Stimulated activated CD8-positive, alpha-beta memory T cell treated with anti-CD3 and anti-CD28 coated beads, Interleukin-4, amount 100 ng/mL, for 48 hours (primary cell): Measurements from ENCODE around the gene TBC1D8.

Experiments used
- DNase-seq: peaks from one replicate; pipeline ENCODE4 v3.0.0-alpha.2; 2020

Gene TBC1D8

DNA sequence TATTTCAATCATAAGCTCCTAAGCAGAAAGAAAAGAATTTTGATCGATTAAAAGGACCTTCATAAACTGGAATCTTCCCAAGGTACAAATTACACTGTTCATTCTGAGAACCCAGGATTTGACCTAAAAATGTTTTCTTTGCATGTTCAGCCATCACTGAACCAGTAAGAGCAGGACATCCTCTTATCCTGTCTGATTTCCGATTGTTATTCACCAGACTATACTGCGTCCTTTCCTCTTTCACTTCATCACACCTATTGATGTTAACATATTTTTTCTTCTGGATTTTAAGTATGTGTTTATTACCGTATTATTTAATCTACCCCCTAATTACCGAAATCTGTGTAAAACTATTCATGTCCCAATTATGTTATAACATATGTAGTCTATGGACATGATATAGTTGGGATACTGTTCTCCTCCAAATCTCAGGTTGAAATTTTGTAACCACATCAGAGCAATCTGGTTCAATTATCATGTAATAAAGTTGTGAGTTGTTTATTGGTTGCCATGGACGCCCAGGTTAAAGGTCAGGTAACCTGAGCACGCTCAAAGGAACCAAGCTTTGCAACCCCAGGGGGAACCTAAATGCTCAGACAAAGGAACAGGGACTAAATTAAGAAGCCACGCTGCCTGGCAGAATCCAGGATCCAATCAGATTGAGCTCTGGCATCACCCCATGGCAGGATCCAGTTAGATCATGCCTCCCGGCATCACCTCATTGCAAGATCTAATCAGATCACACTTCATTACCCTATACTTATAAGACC, 11.6 kb upstream of the TBC1D8 start:
- DNase-seq = no peak

DNA sequence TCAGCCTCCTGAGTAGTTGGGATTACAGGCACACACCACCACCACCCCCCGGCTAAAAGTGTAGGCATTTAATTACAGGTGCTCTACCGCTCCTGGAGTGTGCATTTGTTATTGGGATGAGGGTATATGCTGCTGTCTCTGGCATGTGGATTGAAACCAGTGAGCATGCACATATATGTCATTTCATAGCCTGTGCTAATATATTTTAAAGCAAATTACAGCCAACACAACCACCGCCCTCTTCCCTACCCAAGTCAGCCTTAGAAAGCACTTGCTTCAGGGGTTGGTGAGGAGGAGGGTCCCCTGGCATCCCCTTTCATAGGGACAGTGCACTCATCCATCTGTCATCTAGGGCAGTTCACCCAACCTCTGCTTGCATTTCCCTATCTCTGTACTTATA, 10.5 kb upstream of the TBC1D8 start:
- no peak for DNase-seq

DNA sequence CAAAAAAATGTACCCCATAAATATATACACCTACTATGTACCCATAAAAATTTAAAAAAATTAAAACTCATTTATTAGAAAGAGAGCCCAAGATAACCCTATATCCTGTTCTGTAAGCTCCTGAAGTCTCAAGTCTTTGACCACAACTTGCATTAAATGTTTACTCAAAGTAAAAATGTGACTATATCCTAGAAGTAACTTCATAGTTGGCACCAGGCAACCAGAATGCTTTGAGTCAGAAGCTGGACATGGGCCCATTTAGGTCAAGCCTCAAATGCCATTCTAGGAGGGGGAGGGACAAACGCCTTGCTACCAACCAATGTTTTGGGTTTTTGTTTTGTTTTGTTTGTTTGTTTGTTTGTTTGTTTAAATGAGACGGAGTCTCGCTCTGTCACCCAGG, 9.3 kb upstream of the TBC1D8 start:
- no peak for DNase-seq

DNA sequence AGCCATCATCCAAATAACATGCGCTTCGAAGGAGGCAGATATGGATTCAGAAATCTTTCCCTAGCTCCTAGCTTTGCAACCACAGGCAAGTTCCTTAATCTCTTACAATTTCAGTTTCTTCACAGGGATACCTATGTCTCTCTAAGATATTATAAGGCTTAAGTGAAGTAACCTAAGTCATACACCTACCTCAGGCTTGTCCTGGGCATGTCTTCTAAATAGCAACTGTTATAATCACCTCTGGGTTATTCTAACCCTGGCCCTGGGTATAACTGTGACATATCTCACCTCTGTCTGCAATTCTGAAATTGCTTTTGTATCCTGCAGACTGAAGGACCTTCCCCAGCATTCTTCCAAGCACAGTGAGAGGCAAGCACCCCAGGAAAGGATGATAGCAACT, 8.3 kb upstream of the TBC1D8 start:
- DNase-seq = no peak

DNA sequence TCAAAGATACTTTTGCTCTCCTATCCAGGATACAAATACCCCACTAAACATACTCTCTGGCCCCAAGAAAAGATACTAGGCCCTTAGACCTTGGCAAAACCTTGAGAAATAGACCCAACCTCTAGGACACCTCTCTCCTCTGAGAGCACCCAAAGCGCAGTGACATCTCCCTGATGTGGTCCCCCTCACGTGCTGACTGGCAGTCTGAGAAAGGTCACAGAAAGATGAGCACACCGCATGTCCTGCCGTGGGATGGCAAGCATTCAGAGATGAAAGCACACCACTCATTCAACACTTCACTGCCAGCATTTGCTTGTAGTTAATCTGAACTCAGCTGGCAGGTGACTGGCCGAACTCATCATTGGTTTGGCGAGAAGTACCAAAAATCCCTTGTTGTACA, 6.1 kb upstream of the TBC1D8 start:
- no peak for DNase-seq

DNA sequence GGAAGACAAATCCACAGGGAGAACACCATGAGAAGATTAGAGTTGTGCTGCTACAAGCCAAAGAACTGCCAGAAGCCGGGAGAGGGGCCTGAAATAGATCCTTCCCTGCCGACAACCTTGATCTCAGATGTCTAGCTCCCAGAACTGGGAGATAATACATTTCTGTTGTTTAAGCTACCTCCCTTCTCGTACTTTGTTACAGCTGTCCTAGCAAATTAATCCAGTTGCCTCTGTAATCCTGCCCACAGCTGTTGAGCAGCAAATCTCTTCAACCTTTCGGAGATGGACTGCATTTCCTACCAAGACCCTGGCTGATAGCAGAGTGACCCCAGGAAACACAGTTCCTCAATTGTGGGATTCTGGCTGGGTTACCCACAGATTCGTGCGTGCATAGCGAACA, 2.6 kb upstream of the TBC1D8 start:
- no peak for DNase-seq

DNA sequence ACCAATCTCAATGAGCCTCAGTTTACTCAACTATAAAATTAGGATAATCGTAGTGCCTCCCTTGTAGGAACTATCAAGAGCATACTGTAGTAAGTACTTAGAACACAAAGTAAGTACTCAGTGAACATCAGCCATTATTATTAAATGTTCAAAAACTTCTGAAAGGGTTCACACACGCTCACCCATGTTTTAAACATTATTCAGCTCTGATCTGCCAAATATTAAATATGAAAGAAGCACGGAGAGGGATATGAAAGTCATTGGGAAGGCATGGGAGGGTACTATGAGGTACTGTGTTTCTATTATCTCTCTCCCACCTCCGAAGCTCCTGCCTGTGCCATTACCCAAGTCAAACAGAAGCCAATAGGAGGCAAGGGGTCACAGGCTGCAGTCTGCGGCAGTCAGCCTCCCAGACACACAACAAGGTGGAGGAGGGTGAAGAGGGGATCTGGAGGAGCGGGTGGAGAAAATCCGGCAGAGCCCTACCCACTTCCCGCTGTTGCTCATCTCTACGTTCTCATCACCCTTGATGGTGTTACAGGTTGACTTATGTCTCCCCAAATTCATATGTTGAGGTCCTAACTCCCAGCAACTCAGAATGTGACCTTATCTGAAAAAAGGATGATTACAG, 2.0 kb upstream of the TBC1D8 start:
- DNase-seq = no peak

DNA sequence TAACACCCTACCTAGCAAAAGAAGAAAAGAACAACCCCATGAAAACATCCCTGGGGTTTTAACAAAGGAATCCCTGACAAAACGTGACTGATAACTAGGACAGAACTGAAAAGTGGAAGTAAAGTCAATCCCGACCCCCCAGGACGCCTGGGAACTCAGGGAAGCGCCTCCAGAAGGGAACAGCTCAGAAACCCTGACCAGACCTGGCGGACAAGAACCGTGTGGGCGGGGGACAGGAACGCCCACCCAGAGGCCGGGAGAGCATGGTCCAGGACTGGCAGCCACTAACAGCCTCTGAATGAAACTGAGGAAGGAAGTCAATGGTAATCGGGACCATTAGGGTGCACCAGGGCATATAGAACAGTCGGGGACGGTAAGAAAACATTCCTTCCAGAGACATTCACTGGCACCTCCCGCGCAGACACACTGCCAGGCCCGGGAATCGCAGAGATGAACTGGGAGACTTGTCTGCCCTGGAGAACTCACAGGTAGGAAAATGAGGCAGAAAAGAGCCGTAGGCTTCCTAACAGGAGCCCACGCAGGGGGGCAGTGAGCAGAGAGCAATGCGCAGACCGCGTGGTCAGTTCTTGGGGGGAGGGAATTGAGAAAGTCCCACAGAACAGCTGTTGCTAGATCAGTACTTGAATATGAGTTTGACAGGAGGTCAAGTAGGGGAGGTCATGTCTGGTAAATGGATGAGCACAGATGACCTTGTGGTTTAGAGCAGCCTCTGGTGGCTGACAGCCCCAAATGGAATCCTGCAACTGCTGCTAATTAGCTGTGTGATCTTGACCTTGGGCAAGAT, 1.3 kb upstream of the TBC1D8 start:
- peak; percentile 28 for DNase-seq

DNA sequence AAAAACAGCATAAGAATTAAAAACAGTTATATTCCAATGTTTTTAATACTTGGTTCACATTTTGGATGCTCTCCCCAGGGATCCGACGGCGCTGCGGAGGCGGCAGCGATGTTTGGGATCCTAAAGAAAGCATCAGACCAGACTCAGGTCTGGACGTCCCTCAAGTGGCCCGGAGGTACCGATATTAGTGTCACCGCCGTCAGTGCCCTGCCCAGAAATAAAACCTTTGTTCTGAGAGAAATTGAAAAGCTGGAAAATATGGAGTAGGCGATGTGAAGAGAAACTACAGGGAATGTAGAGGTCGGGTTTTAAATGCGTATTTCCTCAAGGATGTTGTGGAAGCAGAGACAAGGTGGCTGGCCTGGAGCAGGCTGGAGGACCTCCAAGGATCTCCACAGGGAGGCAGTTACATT, 683 bp upstream of the TBC1D8 start:
- no peak for DNase-seq

DNA sequence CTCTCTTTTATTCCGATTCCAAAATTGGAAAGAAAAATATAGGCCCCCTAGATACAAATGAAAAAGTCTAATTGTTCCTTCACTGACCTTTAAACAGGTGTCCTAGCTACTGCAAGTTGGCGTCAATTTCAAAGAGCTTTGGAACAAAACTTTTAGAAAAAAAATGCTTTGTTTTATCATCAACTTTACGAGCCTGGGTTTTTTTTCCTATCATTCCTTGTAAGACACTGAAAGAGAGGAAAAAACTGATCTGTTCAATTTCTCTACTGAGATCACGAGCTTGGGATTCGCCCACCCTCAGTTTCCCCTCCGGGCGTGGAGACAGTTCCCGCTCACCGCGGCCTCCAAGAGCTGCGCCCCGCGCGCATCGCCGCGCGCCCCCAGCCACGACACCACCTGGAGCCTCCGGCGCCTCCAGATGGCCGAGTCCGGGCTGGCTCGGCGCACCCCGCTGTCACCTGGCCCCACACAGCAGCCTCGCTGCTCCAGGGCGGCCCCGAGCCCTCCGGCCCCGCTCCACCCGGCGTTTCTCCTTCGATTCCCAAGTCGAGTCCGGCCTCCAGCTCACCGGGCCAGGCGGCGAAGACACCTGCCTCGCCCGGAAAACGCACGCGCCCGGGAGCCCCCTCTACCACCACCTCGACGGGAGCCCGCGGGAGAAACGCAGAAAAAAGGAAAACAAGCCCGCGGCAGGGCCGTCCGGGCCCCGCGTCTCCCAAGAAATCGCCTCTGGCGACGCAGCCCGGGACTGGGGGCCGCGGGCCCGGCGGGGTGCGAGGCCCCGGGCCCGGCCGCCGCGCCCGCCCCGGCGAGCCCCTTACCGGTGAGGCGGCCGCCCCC, 656 bp downstream of the TBC1D8 start:
- DNase-seq = peak; percentile 30

DNA sequence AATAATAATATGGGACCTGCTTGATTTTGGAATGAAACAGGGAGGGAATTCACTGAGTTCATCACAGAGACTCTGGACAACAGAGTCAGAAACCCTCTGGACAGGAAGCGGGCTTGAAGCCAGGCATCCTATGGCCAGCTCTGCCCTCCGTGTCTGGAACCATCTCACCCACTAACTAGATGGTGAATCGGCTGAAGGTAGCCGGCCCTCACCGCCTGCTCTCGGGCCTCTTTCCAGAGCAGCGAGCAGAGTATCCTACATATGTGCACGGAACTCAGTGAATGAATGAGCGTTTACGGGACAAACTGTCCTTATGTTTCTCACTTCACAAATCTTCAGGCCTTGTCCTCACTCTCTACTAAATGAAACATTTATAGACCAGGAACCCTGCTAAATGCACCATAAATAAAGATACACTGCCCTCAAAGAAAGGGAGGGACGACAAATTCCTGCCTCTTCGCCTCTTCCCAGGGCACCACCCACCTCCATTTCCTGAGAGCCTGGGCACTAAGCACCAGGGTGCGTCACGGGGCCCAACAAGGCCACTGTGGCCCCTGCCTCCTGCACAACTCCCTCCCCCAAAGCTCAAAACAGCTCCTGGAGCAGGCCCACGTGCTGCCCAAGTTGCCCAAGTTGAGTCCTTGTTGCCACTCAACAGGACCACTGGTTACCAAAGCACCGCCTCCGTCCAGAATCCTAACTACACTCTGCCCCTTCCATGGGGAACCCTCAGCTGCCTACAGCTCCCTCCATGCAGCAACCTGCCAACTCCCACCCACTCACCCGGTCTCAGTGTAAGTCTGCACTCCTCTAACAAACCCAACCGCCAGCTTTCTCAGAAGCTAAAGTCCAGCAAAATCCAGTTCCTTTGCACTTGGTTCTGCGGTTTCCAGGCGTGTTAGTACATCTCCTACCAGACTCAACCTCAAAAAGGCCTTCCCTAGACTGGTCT, 1.7 kb downstream of the TBC1D8 start:
- no peak for DNase-seq

DNA sequence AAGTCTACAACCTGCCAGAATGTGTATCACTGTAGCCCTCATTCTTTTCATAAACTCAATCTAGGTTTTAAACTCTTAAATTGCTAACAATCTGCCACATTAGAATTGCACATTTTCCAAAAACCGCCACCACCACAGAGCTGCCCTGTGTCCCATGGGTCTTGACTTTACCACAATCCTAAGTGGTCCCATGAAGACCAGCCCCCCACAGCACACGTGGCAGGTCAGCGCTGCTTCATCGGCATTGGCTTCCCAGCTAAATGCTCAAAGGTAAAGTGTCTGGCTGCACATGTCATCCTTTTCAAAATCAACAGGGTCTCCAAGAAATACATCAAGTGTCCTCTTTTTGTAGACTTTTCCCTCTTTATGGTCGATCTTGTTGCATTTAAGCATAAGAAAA, 2.4 kb downstream of the TBC1D8 start:
- DNase-seq = no peak

DNA sequence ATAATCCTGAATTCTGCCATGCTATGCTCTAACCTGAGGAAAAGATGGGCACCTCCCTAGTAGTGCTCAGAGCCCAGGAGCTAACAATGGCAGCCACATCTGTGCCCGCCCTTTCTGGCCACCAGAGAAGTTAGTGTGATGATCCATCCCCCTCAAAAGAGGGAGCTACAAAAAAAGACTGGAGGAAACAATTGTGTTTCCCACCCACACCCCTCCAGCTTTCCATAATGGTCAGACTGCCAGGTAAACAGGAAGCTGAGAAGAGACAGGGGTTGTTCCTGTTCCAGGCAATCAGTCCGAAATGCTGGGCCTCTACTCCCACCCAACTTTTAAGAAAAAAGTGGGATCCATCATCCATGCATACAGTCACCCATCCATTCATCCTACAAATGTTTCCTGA, 3.2 kb downstream of the TBC1D8 start:
- no peak for DNase-seq

DNA sequence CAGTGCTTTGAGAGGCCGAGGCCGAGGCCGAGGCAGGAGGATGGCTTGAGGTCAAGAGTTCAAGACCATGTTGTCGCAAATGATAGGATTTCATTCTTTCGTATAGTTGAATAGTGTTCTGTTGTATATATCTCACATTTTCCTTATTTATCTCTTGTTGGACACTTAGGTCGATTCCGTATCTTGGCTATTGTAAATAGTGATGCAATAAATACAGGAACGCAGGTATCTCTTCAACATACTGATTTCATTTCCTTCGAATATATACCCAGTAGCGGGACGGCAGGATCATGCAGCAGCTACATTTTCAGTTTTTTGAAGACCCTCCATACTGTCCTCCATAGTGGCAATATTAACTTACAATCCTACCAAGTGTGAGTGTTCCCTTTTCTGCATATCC, 4.1 kb downstream of the TBC1D8 start:
- no peak for DNase-seq

DNA sequence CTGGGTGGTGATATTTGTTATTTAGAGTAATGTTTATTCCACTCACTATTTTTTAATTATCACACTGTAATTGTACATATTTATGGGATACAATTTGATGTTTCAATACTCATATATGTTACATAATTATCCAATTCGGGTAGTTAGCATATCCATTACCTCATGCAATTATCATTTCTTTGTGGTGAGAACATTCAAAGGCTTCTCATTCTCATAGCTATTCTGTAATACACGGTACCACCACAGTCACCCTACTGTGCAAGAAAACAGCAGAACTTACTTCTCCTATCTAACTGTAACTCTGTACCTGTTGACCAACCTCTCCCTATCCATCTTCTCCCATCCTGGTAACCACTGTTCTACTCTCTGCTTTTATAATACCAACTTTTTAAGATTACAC, 4.6 kb downstream of the TBC1D8 start:
- no peak for DNase-seq

DNA sequence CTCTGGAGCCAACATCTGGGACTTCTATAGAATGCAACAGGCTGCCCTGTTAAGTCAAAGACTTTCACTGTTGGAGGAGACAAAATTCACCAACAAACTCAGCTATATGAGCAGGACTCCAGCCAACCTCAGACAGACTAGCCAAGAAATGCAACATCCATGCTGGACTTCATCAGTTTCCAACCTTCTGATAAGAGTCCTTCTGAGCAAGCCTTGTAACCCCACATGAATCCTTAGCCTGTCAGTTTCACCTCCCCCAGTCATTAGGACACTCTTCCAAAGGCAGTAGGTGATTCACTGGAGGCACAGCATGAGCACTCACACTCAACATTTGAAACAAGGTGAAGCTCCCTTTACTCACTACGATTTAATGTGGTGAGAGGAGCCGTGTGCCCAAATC, 5.8 kb downstream of the TBC1D8 start:
- no peak for DNase-seq

DNA sequence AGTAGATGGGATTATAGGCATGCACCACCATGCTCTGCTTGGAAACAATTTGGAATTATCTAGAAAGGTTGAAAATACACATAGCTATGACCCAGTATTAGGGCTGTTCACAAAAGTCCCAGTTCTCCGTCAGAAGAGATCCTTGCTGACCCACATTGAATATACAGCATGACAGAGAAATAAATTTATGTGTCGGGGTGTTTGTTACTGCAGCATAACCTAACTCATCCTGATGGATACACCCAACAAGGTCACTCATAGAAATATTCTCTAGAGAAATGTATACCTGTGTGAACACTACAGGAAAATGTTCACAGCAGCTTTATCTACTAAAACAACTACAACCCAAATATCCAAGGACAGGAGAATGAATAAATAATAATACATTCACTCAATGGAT, 9.0 kb downstream of the TBC1D8 start:
- DNase-seq = no peak

DNA sequence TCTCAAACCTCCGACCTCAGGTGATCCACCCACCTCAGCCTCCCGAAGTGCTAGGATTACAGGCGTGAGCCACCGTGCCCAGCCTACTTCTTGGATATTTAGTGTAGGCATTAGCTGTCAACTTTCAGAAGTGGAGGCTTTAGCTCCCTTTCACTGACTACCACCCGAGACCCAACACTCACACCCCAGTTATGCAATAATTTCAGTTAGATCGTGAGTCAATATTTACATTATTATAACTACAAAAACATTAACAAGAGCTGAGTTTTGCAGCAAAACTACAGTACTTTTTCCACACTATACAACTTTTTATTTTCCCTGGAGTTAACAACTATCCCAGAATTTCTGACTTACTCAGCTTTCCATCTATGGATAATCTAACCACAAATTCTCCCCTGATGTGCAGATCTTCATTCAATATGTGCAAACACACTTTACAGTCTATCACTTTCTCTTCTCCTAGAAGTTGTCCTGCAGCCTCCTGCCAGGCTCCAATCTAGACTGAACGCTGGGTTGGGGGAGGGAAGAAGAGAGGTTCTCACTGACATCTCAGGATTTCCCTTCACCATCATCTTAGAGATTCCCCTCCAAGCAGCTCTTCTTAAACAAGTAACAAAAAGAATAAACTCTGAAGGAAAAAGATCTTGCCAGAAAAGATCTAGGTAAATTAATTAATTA, 10.1 kb downstream of the TBC1D8 start:
- no peak for DNase-seq

DNA sequence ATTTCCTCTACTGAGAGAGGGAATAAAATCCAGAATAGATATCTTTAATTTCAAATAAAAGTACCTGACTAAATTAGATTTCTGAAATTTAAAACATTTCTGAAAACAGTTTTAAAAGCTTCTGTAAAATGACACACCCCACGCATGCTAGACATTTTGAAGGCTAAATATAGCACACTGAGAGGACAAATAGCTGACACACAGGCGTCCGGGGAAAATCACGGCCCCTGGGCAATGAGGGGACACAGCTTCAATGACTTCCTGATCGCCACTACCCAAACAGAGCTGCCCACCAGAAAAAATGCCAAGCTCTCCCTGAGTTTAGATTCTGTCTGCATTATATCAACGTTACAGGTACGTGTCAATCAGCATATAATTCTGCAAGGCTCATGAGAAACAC, 10.9 kb downstream of the TBC1D8 start:
- DNase-seq = no peak

DNA sequence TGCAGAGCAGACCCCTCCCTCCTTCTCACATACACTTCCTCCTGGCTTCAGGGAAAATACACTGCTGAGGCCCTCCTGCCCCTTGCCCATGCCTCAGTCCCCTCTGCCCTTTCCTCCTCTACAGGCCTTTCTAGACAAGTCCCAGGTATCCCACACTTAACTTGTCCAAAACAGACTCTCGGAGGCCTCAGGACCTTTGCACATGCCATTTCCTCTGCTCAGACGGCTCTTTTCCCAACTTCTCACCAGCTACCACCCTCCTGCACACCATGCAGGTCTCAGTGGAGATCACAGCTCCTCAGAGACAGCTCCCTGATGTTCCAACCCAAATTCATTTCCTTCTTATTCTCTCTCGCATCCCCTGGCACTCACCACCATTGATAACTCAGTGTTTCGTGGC, 11.7 kb downstream of the TBC1D8 start:
- DNase-seq = no peak
